Measurements from ENCODE around the gene APOBEC4.

DNA sequence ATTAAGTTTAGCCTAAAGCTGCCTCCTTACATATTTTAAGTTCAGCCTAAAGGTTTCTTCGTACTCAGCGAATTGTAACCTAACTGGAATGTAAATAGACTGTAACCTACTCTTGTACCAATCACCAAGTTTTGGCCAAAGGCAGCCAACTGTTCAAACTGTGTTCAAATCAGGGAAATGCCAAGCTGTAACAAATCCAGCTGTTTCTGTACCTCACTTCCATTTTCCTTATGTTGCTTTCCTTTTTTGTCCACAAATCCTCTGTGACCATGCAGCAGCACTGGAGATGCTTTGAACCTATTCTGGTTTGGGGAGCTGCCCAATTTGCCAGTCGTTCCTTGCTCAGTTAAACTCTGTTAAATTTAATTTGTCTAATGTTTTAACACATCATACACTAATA lies 3.2 kb upstream of the APOBEC4 start:
- TF ChIP-seq, protein P1, sequence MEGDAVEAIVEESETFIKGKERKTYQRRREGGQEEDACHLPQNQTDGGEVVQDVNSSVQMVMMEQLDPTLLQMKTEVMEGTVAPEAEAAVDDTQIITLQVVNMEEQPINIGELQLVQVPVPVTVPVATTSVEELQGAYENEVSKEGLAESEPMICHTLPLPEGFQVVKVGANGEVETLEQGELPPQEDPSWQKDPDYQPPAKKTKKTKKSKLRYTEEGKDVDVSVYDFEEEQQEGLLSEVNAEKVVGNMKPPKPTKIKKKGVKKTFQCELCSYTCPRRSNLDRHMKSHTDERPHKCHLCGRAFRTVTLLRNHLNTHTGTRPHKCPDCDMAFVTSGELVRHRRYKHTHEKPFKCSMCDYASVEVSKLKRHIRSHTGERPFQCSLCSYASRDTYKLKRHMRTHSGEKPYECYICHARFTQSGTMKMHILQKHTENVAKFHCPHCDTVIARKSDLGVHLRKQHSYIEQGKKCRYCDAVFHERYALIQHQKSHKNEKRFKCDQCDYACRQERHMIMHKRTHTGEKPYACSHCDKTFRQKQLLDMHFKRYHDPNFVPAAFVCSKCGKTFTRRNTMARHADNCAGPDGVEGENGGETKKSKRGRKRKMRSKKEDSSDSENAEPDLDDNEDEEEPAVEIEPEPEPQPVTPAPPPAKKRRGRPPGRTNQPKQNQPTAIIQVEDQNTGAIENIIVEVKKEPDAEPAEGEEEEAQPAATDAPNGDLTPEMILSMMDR (IDR thresholded peaks at IDR 0.05) = no peak
- no peak for TF ChIP-seq POLR2A (IDR thresholded peaks at IDR 0.05)
